Prostate gland (tissue), 2 donors: Measurements from ENCODE around the gene ZNF469. TPM values are rescaled to one million over a fixed set of nuclear protein-coding genes. Genes with fewer than 3 reads are reported as not detected.

ENCODE experiments used
- DNase-seq: peaks from one replicate; pipeline ENCODE4 v3.0.0-alpha.2; 2019; ENCODE audit warnings: low spot score
- H3K27ac ChIP-seq, 2 donors: fragments of 200-600 bp; sonication (generic); 2 replicates each; pipeline ENCODE4 v1.5.1; 2017 to 2019
- H3K27me3 ChIP-seq: fragments of 200-600 bp; sonication (generic); replicated peaks from 2 replicates; pipeline ENCODE4 v1.5.1; 2019; ENCODE audit not compliant: insufficient read depth
- H3K36me3 ChIP-seq, 2 donors: fragments of 200-600 bp; sonication (generic); 1 replicate in 1 of 2; 2 replicates in 1 of 2; pipeline versions ENCODE4 v1.5.1 to v1.8.1; 2017 to 2019
- H3K4me1 ChIP-seq: fragments of 200-600 bp; sonication (generic); replicated peaks from 2 replicates; pipeline ENCODE4 v1.5.1; 2019
- H3K4me3 ChIP-seq, 2 donors: fragments of 200-600 bp; sonication (generic); 2 replicates each; pipeline ENCODE4 v1.5.1; 2017 to 2019
- H3K9me3 ChIP-seq: fragments of 200-600 bp; sonication (generic); 2 replicates; pipeline ENCODE4 v1.5.1; 2017
- CTCF ChIP-seq, 4 experiments: fragments of 200-600 bp in 2 of 4; fragments of 450-650 bp in 2 of 4; sonication (generic) in 2 of 4; IDR thresholded peaks; 1 replicate in 3 of 4; 2 replicates in 1 of 4; pipeline ENCODE4 v1.5.1; 2016 to 2019; ENCODE audit warnings: antibody characterized with exemption in 4 of 4, mild to moderate bottlenecking in 2 of 4, moderate library complexity in 2 of 4
- POLR2A ChIP-seq: fragments of 450-650 bp; IDR thresholded peaks from one replicate; pipeline ENCODE4 v1.6.1; 2016; ENCODE audit warnings: antibody characterized with exemption, mild to moderate bottlenecking
- POLR2AphosphoS5 ChIP-seq: sonication (generic); formaldehyde crosslinking; IDR thresholded peaks from one replicate; pipeline ENCODE4 v1.6.1; 2017; ENCODE audit warnings: antibody characterized with exemption
- WGBS: methylation state at CpG from one replicate; pipeline ENCODE4 v1.1.5; 2018; 5-methylcytosine and 5-hydroxymethylcytosine counted together
- intact Hi-C: fragments of 100-400 bp; cut with DNase I; formaldehyde crosslinking; loops from one replicate; pipeline ENCODE4 v1.14.2; 2022
- total RNA-seq, 2 donors: library from RNA; depleted of rRNA; stranded (reverse); fragments of >200 nt; gene quantifications; one replicate each; pipeline ENCODE4 v1.1.0, GENCODE V29; 2016

Gene ZNF469
- total RNA-seq, 2 donors from 2014 or later: 3.6 to 4.4 TPM

- intact Hi-C loops: no loop called here
- H3K36me3 ChIP-seq: no peaks in the 10 kb centered on the region
- peaks cover 4% of the 10 kb centered on the region for H3K4me1 ChIP-seq
- TF ChIP-seq POLR2A (no peak), CTCF (IDR thresholded peaks at IDR 0.05) (no peak), POLR2AphosphoS5 (no peak)
- H3K27me3 ChIP-seq: no peaks in the 10 kb centered on the region
- DNase-seq: no peak
- no peaks in the 10 kb centered on the region for H3K9me3 ChIP-seq
- 90% methylated on average over 22 of the region's 22 CpGs for WGBS
- H3K4me3 ChIP-seq: no peak overlapping the region
- H3K27ac ChIP-seq: no peak overlapping the region
Observed at GRCh38 chr16:88392111-88392510, 9.4 kb downstream of the ZNF469 start.

GRCh38 chr16:88392616-88393015 is 9.9 kb downstream of the ZNF469 start:
- no peak for DNase-seq
- Histone ChIP-seq H3K4me3 (no peak overlapping the region), H3K9me3 (no peaks in the 10 kb centered on the region), H3K27me3 (no peaks in the 10 kb centered on the region), H3K27ac (no peak overlapping the region), H3K4me1 (peaks cover 4% of the 10 kb centered on the region), H3K36me3 (no peaks in the 10 kb centered on the region)
- WGBS: 87% methylated on average over 6 of the region's 6 CpGs
- intact Hi-C loops: no loop called here
- no peak for TF ChIP-seq CTCF (IDR thresholded peaks at IDR 0.05)
- TF ChIP-seq POLR2A: no peak
- TF ChIP-seq POLR2AphosphoS5: no peak

- no peak overlapping the region for H3K4me3 ChIP-seq
- peaks cover 2% of the 10 kb centered on the region for H3K4me1 ChIP-seq
- no peaks in the 10 kb centered on the region for H3K27me3 ChIP-seq
- no peak for TF ChIP-seq CTCF (IDR thresholded peaks at IDR 0.05)
- no peaks in the 10 kb centered on the region for H3K36me3 ChIP-seq
- WGBS: 66% methylated on average over 20 of the region's 24 CpGs
- intact Hi-C loops: no loop called here
- no peak overlapping the region for H3K27ac ChIP-seq
- H3K9me3 ChIP-seq: no peaks in the 10 kb centered on the region
- no peak for DNase-seq
Observed at GRCh38 chr16:88393034-88393433, 10.3 kb downstream of the ZNF469 start.

- WGBS: 76% methylated on average over 16 of the region's 16 CpGs
- TF ChIP-seq POLR2AphosphoS5 (no peak), CTCF (IDR thresholded peaks at IDR 0.05) (no peak), POLR2A (no peak)
- no peaks in the 10 kb centered on the region for H3K4me1 ChIP-seq
- no peak for DNase-seq
- H3K36me3 ChIP-seq: no peaks in the 10 kb centered on the region
- intact Hi-C loops: no loop called here
- H3K4me3 ChIP-seq: no peak overlapping the region
- H3K27ac ChIP-seq: no peak overlapping the region
- no peaks in the 10 kb centered on the region for H3K27me3 ChIP-seq
- no peaks in the 10 kb centered on the region for H3K9me3 ChIP-seq
Observed at GRCh38 chr16:88393571-88393970, 10.8 kb downstream of the ZNF469 start.

- H3K4me3 ChIP-seq: no peak overlapping the region
- no peaks in the 10 kb centered on the region for H3K4me1 ChIP-seq
- H3K9me3 ChIP-seq: no peaks in the 10 kb centered on the region
- no peak for TF ChIP-seq POLR2A
- no peak for TF ChIP-seq CTCF (IDR thresholded peaks at IDR 0.05)
- TF ChIP-seq POLR2AphosphoS5: no peak
- H3K27ac ChIP-seq: no peak overlapping the region
- no peaks in the 10 kb centered on the region for H3K36me3 ChIP-seq
- intact Hi-C loops: no loop called here
- WGBS: 72% methylated on average over 12 of the region's 12 CpGs
- no peak for DNase-seq
- H3K27me3 ChIP-seq: no peaks in the 10 kb centered on the region
Observed at GRCh38 chr16:88394426-88394825, 11.7 kb downstream of the ZNF469 start.
